ENCODE results near the gene PDE1A. TPM values are rescaled to one million over a fixed set of nuclear protein-coding genes. Genes with fewer than 3 reads are reported as not detected.
A peak's percentile ranks its signal among the peaks of the same experiment; 100 is the strongest.

PDE1A gene
- total RNA-seq, 1 experiment from 2014 or later: 0.36 TPM

DNA sequence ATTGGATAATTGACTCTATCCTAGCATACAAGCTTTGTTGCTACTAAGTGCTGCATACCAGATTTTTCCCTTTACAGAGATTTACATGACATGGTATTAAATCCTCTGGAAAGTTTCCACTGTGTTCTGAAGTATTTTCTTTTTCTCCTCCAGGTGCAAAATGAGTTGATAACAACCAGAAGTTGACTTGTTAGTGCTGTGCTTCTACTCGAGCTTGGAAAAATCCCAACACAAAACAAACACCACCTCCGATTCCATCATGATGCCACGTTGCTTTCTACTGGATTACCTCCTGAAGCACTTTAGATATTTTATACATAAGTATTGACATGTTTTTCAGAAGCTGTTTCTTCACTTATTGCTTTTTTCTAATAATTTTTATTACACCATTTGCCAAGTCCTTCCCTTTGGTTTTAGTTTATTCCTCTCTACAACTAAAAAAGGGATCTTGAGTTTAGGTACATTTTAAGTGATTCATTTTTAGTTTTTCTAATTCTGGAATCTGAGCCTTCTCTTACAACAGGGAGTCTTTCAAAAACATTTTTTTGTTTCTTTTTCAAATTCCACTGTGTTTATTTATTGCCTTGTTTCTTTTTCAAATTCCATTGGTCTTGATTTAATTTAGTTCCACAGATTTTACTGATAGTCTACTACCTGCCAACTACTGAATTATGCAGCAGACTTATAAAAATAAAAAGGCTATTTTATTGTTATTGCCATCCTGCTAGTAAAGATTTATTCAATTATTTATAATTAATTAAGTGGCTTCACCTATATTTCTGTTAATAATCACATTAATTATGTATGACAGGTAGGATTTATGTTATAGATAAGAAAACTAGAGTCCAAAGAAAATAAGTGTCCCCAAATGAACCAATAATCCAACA lies 297.8 kb downstream of the PDE1A start:
- no peak for DNase-seq (ENCODE audit: low read depth)

DNA sequence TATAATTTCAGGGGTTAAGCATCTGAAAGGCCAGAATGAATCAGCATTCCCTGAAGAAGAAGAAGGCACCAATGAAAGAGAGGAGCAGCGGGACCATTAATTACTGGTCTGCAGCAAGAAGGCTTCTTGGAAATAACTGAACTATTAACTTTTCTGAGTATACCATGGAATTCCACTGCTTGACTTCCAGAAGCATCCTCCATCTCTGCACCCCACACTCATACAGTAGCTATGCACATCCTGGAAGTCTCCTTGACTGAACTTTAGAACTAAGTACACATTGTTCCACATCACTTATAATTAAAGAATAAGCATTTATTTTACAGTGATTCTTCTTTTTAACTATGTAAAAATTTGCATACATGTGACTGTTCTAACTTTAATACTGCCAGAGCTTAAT lies 309.6 kb downstream of the PDE1A start:
- no peak for DNase-seq (ENCODE audit: low read depth)

DNA sequence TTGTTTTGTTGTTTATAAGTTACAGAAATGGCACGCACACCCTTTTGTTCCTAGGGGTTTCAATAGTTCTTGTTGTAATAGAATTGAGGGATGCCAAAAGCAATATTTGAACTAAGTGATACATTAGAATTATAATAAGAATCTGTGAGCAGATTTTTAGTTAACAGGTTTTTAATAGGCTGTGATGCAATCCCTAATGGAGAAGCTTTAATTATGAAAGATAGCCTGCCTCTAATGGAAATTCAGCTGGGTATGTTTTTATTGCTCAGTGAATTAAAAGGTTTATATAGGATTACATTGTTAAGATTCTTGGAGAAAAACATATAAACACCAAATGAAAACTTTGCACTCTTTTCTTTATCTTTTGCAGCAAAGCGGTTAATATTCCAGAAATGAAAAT lies 310.1 kb downstream of the PDE1A start:
- DNase-seq (ENCODE audit: low read depth): no peak

DNA sequence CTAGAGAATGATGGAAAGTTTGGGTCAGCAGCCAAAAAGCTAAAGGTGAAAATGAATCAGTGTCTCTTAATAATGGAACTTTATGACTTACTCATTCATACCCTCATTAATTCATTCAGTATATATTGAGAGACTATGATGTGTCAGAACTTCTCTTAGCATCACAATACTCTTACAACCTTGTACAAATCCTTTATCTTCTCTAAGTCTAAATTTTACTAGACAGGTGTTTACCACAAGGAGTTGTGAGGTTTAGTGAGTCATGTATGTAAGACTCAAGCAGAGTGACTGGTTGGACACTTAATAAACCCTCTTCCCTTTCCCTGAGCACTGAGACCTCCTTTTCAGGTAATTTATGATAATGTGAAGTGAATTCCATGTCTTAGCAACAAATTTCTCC lies 311.6 kb downstream of the PDE1A start:
- no peak for DNase-seq (ENCODE audit: low read depth)

DNA sequence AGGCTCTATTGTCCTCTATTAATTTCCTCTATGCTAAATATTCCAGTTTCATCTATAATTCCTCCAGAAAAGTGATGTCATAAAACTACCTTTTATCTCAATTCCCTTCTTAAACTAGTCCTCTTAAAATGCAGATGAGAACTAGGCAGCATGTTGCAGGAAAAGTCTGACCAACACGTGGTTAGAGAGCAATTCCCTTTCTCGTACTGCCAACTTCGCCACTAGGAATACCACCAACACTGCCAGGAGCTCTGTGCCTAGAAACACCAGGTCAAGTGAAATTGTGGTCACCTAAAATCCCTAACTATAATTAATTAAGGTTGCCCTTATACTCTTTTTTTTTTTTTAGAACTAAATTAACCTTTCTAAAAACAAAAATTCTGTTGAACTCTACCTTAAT lies 313.5 kb downstream of the PDE1A start:
- no peak for DNase-seq (ENCODE audit: low read depth)

DNA sequence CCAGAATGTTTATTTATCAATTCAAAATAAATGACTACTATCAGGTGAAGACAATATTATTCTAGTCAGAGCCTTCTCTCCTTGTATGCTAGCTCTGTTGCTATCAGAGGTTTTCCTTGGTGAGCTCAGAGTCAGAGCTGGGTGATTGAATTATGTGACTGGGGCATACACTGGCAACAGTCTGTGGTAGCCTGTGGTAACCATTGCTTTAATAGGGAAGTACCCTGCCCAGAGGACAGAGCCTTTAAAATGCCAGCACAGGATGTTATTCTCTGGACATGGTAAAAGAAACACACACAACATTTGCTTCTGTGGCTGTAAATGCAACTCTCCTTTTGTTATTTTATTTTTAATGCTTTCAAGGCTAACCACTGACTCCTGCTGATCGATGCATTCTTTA lies 316.5 kb downstream of the PDE1A start:
- DNase-seq (ENCODE audit: low read depth): no peak

DNA sequence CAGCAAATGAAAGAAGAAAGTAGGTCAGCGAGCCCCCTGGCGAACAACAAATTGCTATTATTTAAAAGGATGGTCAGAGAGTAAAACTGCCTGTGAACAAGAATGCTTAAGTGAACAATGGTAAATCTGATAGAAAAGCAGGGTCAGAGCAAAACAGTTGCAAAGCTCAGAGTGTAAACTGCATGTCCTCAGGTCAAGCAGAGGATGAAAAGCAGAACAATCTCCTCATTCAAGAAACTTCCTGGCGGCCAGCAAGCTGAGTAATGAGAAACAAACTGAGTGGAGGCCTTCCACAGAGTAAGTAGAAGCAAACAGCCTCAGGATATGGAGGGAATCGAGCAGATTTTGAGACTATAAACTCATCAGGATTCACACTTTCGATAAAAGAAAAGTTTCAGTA lies 323.3 kb downstream of the PDE1A start:
- DNase-seq (ENCODE audit: low read depth): peak; percentile 28

DNA sequence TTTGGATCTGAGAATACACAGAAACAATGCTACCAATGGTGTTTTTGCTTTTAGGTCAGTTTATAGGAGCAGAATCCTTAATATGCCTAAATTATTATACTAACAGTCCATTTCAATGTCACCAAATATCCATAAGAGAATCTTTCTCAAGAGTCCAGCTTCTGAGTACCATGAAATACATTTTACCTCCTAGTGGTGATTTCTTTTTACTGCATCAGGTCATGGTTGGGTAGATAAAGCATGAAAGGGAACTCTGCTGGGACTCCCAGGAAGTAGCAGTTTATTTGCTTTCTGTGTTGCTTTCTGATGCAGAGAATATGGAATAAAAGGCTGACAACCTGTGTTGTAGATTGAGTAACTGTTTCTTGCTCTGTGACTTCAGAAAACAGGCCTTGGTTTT lies 325.6 kb downstream of the PDE1A start:
- peak; percentile 15 for DNase-seq (ENCODE audit: low read depth)

DNA sequence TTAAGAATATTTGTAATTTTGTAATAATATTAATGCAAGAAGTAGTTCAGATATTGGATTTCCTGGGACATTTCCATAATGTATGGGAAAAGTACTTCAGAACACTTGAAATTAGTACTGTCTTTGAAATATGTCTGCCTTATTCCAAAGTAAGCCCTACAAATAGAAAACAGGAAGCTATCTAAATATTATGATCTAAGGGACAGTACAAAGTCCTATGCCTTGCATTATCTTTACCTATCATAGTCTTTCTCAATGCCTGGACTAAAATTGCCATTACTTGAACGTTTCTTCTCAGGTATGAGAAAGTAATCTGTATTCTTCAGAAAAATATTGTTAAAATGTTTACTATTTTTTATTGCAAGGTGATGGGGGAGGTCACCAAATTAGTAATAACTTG lies 328.2 kb downstream of the PDE1A start:
- no peak for DNase-seq (ENCODE audit: low read depth)

DNA sequence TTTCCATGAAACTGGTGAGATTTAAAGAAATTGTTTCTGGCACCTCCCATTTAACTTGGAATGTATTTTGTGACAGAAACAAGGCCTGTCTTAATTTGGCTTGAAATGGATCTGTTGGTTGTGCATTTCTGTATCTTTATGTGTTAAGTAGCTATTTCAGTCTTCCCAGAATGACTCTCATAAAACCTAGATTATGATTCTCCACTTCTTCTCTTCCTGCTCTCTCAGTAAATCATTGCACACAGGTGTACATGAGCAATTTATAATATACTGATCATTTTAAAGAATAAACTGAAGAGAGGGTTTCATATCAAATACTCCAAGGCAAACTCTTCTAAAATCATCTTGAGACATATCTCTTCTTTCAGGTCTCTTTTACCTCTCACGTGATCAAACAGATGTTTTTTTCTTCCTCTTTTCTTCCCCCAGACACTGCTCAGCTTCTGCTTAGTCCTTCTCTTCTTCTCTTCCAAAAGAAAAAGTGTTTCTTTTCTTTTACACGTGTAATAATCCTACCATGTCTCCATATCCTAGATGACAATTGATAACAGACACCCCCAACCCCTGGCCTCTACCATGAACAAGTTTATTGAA lies 329.2 kb downstream of the PDE1A start:
- DNase-seq (ENCODE audit: low read depth): no peak

DNA sequence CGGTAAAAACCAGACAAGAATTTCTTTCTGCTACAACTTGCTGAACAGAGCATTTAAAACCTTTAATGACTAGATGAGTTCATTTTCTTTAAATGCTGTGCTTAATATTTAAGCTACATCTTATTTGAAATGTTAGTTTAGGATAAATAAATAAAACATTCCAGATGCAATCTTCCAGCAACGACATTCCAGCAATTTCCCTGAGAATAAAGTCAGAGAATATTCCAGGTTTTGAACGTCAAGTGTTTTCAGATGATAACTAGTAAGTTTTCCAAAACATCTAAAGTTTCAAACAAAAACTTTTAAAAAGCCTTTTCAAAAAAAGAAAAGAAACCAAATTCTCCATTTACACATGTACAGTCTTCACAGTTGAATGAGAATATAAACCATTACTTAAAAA lies 336.4 kb downstream of the PDE1A start:
- DNase-seq (ENCODE audit: low read depth): no peak

Data from RPMI7951 (cell line).